HG02981 (cell line): ENCODE data around the gene POU5F1.
"Not testable (repeated sequence)": the region's sequence is repeated elsewhere in the genome, so short reads cannot be mapped to it uniquely, and the experiment has no call there.

Experiments
- ATAC-seq: cut with Tn5 transposase; IDR thresholded peaks from one replicate; pipeline ENCODE4 v1.9.1; 2021; ENCODE audit warnings: mild to moderate bottlenecking, moderate library complexity; ENCODE audit not compliant: unreplicated experiment

POU5F1 gene

DNA sequence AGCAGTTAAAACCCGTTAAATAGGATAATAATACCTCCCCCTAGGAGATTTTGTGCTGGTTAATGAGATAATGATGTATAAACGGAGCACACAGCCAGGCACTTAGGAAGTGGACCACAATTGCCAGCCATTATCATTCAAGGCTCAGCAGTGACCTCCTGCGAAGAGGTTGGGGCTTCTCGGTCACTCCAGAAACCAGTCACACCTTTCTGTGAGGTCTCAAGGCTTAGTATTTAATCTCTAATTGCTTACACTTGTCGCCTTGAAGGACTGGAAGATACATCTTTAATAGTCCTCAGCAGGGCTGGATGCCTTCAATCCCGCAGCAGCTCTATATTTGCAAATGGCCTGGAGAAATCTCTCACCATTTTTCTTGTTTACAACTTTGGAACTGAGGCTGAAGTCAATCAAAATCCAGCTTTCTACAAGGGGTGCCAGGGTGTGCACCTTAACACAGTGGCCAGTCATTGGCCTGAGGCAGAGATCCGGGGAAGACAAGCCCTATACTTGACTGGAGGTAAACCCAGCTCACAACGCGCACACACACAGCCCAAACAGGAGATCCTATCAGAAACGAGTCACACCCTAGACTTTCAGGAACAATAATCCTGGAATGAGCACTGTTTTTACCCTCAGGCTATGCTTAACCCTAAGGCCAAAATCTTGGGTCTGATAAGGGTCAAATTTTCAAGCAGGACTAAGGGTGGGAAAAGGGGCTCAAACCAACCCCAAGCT is 1.2 kb downstream of the POU5F1 start:
- no peak for ATAC-seq

DNA sequence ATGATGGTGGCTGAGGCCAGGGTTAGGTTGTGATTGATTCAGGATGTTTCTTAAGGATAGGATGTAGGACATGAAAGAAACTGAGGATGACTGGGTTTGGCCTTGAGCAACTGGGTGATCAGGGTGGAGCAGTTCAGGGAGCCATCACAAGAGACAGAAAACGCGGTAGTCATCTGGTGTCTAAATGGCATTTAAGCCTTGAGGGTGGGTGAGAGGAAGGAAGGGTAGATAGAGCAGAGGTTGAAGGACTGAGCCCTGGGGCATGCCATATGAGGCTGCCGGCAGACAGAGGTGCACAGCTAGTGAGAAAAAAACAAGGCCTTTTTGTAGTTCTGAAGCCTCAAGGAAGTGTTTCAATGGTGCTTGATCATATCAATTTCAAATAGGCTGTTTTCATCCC is 1.9 kb downstream of the POU5F1 start:
- no peak for ATAC-seq

DNA sequence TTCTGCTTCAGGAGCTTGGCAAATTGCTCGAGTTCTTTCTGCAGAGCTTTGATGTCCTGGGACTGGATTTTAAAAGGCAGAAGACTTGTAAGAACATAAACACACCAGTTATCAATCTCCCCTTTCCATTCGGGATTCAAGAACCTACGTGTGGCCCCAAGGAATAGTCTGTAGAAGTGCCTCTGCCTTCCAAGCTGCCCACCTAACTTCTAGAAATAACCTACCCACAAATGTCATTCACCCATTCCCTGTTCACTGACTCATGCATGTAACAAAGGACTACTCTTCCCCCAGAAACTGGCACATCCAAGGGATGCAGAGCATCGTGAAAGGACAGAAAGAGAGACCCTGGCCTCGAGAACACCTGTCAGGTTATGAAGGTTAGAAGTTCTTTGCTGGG is 4.5 kb downstream of the POU5F1 start:
- ATAC-seq, result no peak

DNA sequence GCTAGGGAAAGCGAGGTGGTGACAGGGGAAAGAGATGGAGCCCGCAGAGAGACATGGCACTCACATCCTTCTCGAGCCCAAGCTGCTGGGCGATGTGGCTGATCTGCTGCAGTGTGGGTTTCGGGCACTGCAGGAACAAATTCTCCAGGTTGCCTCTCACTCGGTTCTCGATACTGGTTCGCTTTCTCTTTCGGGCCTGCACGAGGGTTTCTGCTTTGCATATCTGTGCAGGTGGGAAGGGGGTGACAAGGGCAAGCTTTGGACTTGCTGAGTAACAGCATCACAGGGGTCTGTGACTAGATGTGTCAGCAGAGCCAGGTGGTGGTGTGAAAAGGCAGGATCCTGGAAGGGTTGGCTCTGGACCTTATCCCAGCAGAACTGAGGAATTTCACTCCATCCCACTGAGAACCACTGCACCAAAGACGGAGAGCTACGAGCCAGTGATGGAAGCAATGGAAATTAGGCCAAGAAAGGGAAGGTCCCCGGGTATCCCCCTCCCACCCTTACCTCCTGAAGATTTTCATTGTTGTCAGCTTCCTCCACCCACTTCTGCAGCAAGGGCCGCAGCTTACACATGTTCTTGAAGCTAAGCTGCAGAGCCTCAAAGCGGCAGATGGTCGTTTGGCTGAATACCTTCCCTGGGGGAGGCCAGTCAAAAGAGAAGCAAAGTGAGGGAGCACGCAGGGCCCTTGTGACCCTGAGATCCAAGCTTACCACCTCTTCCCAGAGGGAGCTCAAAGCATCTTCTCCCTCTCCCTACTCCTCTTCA is 5.2 kb downstream of the POU5F1 start:
- ATAC-seq, result not testable (repeated sequence)

DNA sequence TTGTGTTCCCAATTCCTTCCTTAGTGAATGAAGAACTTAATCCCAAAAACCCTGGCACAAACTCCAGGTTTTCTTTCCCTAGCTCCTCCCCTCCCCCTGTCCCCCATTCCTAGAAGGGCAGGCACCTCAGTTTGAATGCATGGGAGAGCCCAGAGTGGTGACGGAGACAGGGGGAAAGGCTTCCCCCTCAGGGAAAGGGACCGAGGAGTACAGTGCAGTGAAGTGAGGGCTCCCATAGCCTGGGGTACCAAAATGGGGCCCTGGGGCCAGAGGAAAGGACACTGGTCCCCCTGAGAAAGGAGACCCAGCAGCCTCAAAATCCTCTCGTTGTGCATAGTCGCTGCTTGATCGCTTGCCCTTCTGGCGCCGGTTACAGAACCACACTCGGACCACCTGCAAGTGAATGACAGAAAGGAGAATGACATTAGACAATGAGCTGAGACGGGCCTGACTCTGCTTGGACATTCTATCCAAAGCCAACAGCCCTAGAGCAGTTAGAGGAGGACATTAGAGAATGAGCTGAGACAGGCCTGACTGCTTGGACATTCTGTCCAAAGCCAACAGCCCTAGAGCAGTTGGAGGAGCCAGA is 5.9 kb downstream of the POU5F1 start:
- not testable (repeated sequence) for ATAC-seq

DNA sequence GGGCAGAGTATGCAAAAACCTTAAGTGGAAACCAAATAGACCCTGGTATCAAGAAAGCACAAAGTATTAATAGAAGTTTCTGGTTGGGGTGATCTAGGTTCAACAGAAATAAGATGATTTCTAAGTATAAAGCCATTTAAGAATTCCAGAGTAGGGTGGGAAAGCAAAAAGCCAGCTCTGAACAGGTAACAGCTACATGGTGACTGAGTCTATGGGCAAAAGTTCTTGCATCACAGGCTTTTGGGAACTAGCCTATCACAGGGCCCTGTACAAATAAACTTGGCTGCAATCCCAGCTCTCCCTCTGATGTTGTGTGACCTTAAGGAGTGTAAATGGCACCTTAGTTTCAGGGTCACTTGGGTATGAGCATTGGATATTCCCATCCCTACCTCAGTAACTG is 6.6 kb downstream of the POU5F1 start:
- no peak for ATAC-seq

DNA sequence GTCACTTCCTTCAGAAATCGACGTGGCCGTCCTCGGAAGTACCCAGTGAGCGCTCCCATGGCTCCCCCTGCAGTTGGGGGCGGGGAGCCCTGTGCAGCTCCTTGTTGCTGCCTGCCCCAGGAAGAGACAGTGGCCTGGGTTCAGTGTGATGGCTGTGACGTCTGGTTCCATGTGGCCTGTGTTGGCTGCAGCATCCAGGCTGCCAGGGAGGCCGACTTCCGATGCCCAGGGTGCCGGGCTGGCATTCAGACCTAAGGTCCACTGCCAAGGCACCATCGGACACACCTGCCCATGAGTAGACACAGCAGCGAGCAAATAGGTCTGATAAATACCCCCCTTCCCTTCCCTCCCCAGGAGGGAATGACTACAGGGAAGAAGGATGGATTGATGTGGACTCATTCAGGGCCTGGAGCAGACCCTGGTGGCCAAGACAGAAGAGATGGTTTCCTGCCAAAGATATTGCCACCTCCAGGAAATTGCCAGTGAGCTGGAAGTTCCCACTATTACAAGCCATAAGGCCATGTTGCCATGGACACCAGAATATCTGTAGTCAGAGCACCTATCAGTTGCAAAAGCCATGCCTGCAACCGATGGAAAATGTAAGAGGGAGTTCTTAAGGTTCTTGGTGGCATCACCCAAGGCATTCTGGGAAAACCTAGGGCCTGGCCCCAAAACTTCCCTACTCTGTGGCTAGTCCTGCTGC is 7.9 kb downstream of the POU5F1 start:
- no peak for ATAC-seq

DNA sequence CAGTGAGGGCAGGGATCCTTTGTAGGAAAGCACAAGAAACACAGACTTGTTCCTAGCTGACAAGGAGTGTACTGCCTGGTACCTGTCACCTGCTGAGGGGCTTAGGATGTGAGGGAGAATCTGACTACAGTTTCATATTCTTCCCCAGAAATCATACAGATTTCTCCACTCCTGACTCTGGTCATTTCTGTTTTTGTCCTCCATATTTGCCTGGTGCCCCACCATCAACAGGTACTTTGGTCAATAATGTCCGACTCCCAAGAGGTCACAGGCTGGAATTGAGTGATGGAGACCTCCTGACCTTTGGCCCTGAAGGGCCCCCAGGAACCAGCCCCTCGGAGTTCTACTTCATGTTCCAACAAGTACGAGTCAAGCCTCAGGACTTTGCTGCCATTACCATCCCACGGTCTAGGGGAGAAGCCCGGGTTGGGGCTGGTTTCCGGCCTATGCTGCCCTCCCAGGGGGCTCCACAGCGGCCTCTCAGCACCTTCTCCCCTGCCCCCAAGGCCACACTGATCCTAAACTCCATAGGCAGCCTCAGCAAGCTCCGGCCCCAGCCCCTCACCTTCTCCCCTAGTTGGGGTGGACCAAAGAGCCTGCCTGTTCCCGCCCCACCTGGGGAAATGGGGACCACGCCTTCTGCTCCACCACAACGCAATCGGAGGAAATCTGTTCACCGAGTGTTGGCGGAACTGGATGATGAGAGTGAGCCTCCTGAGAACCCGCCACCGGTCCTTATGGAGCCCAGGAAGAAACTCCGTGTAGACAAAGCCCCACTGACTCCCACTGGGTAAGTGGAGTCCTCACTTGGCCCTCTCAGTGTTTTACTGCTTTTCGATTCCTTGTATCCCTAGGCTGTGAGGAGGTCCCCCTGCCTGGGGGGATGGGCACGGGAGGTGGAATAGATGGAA is 9.0 kb downstream of the POU5F1 start:
- no peak for ATAC-seq

DNA sequence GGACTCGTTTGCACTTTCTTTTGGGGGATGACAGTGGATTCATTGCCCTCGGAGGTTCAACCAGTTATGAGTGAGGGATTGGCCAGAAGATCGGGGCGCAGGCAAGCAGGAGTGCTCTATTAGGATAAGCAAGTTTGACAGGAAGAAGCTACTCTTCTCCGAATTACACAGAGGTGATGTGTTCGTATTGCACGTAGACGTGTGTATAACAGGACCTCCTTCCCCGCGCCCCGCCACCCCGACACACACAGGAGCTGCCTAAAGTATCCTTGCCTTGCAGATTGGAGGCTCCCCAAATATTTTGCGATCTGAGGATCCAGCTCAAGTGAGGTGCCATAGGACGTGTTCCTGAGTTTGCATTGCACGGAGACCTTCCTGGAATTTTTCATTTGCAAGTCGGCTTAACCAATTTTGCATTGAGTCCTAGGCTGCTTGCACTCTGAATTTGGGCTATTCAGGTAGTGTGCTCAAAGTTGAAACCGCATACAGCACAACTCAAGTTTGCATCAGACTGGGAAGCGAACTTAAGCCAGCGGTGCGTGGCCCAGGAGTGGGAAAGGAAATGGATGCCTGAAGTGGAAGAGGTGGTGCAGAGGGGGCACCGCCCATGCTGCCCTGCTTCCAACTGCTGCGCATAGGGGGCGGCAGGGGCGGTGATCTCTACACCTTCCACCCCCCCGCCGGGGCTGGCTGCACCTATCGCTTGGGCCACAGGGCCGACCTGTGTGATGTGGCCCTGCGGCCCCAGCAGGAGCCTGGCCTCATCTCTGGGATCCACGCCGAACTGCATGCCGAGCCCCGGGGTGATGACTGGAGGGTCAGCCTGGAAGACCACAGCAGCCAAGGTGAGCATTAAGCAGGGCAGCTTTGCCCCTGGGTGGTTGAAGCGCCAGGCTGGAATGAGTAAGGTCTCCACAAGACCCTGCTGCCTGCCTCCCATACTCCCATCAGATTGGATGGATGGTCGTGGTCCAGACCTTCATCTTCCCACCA is 11.3 kb downstream of the POU5F1 start:
- no peak for ATAC-seq

DNA sequence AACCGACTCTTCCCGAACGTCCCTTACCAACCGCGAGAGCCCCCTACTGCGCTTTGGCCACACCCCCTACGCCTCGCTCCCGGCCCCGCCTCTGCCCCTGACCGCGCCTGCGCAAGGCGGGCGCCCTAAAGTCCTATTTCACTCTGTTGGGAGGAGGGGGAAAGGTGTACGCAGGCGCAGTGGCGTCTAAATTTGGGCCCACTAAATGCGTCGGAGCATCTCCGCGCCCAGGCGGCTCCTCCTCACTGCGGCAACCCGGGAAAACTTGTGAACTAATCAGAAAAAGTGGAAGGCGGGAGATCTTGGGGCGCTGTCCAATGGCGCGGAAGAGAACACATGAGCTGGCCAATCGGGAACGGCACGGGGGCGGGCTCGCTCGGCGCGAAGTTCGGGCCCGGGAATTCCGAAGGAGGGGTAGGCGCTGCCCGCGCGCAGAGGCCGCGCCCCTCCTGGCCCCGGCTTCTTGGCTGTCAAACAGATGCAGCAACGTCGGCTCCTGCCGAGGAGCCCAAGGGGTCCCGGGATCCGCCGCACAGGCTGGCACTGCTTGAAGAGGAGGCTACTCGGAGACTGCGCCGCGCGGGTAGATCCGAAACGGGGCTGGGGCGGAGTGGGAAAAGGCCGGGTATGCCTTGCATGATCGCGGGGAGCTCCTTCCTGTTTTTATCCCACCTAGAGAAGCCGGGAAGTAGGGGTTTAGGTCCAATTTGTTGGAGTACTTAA is 12.2 kb downstream of the POU5F1 start, which contains the start of gene TCF19:
Gene TCF19 (plus strand): TSS at position 450 of the 723 bp plus-strand sequence. CDS start 881 bp downstream, outside the sequence.
- peak; percentile 87 for ATAC-seq

DNA sequence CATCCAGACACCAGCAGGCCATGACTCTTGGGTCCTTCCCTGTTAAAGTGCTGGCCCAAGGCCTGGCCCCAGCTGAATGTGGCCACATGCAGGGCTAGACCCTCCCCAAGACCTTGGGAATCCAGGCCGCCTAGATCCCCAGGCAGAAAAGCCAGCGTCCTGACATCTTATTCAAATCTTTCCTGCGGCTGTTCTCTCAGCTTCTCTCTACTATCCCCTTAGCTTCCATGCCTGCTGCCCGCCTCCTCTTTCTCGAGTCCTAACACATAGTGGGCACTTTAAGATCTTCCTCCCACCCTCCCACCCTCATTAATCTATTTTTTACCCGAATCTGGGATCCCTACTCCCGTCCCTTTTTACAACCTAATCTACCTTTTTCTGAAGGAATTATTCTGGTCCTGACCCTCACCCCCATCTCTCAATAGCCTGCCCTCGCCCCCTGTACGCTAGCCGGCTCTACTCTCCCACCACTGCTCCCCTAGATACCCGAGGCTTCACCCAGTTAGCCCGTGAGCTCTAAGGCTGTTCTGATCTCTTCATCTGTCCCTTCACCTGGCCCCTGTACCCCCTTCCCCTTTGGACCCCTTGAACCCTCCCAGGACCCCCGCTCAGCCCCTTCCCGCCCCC is 12.9 kb downstream of the POU5F1 start, which contains the start of gene CCHCR1:
Gene CCHCR1 (minus strand): TSS at position 290 of the 627 bp plus-strand sequence. CDS start 202 bp downstream, at position 88.
- ATAC-seq, result no peak

DNA sequence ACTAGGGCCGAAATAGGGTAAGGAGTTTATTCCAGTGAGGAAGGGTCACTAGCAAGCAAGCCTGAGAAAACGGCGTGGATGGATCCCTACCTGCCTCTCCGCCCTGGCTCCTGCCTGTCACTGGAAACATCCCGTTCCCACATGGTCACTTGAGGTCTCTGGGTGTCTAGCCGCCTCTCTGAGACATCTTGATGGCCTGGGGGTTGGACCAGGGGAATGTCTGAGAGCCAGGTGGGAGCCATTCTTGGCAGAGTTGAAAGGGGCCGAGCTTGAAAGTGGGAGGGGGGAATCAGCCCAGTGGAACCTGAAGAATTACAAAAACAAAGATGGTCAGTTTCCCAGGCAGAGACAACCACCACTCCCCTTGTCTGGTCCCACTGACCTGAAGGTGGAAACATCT is 13.8 kb downstream of the POU5F1 start:
- no peak for ATAC-seq

DNA sequence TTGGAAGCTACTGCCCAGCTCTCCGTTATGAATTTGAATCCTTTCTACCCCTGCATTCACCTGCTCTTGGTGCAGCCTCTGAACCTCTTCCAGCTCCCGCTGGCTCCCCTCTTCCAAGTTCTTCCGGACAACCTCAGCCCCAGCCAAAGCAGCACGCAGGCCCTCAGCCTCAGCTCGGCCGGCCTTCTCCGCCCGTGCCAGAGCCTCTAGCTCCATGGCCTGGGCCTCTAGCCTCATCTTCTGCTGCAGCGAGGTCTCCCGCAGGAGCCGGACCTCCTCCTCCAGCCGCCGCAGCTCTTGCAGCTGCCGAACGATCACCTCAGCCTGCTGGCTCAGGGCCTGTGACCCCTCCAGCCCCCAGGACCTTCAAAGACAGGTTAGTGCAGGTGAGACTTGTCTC is 16.0 kb downstream of the POU5F1 start:
- ATAC-seq, result no peak

DNA sequence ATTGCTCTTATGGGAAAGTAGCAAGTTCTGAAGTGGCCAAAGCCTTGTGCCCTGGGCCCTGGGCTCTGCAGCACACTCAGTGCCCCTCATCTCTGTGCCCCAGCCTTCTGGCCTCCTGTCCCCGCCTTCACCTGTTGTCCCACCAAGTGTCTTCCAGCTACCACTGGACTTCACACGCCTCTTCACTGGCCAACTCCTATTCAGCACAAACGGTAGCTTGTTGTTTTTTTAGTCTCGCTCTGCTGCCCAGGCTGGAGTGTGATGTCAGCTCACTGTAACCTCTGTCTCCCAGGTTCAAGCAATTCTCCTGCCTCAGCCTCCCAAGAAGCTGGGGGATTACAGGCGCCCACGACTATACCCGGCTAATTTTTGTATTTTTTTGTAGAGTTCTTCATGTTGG is 17.7 kb downstream of the POU5F1 start:
- ATAC-seq, result no peak

DNA sequence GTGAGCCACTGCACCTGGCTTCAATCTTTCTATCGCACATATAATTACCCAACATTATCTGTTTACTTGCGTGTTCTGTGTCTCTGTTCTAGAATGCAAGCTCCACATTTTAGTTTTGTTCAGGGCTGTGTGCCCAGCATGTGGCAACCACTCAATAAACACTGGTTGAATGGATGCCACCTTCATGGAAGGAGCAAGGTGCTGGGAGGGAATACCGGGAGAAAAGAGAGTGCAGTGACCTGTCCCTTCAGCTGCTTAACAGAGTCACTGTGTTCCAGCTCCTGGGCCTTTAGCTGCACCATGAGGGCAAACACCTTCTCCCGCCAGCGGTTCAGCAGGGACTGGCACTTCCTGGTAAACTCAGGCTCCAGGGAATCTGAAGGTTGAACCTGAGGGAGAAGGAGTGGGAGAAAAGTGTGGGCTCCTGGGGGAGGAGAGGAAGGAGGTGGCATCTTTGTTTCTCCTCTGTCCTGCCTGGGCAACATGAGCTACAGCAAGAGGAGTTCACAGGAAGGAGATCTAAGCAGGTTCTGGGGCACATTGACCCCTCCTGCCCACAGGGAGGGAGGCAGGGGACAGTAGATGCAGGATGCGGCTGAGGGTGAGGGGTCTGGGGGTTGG is 20.5 kb downstream of the POU5F1 start:
- ATAC-seq, result no peak

DNA sequence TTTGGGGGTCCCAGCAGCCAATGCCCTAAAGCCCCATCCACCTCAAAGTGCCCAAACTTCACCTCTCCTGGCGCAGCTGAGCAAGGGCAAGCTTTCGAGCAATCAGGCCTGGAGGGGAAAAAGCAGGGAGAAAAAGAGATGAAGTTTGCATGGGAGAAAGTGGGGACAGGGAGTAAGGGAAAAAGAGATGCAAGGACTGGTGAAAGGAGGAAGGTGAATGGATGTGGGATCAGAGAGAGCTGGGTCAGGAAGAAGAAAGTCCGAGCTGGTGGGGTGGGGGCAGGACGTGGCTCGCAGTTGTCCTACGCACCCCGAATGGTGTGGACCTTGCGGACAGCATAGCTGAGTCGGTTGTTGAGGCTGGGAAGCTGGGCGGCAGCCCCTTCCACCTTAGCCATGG is 25.1 kb downstream of the POU5F1 start:
- ATAC-seq, result no peak

DNA sequence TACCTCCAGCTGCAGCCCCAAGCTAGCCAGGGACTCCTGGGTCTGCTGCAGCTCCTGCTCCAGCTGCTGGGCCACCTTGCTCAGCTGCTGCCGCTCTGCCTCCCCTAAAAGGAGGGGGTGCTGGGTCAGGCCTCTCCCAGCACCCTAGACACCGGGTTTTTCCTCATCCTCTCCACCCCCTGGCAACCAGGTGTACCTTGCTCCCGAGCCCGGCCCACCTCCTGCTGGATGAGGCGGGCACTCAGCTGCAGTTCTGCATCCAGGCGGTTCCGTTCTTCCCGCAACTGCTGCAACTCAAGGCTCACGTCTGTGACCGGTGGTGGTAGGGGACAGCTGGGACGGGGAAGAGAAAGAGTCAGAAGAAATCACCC is 25.5 kb downstream of the POU5F1 start:
- no peak for ATAC-seq
